WTC11 (cell line): Measurements from ENCODE around the gene NUP58. TPM values are rescaled to one million over a fixed set of nuclear protein-coding genes. Genes with fewer than 3 reads are reported as not detected.

Experiments used
- ATAC-seq: fragments of 200-7000 bp; cut with Tn5 transposase; 2 replicates; pipeline ENCODE4 v1.10.0; 2021; ENCODE audit warnings: mild to moderate bottlenecking, moderate library complexity
- CTCF ChIA-PET: fragments of 300-600 bp; sonication (Branson Sonifier 250); formaldehyde crosslinking; loops from one replicate; lab custom pipeline; 2021; ENCODE audit warnings: antibody characterized with exemption; lab: Charles Lee
- POLR2A ChIA-PET: fragments of 350-600 bp; sonication (Branson Sonifier 250); formaldehyde crosslinking; loops from one replicate; lab custom pipeline; 2021; ENCODE audit warnings: antibody characterized with exemption; lab: Charles Lee
- DNase-seq: peaks from one replicate; pipeline ENCODE4 v3.0.0; 2021; ENCODE audit warnings: low spot score
- H3K27ac Mint-ChIP-seq: 2 replicates; pipeline ENCODE4 v1.8.0; 2021; ENCODE audit warnings: mixed read lengths
- H3K27me3 Mint-ChIP-seq: 2 replicates; pipeline ENCODE4 v1.8.0; 2021; ENCODE audit warnings: low read depth, mild to moderate bottlenecking, moderate library complexity, mixed read lengths
- H3K36me3 Mint-ChIP-seq: 2 replicates; pipeline ENCODE4 v1.8.0; 2021; ENCODE audit warnings: mixed read lengths
- H3K4me1 Mint-ChIP-seq: 2 replicates; pipeline ENCODE4 v1.8.0; 2022; ENCODE audit warnings: mixed read lengths
- H3K4me3 Mint-ChIP-seq: 2 replicates; pipeline ENCODE4 v1.8.0; 2021; ENCODE audit warnings: mild to moderate bottlenecking, moderate library complexity, mixed read lengths
- H3K9me3 Mint-ChIP-seq: 2 replicates; pipeline ENCODE4 v1.8.0; 2021; ENCODE audit warnings: mixed read lengths
- AFF4 ChIP-seq: sonication (generic); formaldehyde crosslinking; IDR thresholded peaks from 2 replicates; pipeline ENCODE4 v1.8.1; 2023; ENCODE audit warnings: mild to moderate bottlenecking, missing genetic modification reagents, borderline replicate concordance
- CREM ChIP-seq: sonication (generic); formaldehyde crosslinking; IDR thresholded peaks from 2 replicates; pipeline ENCODE4 v1.8.1; 2022; ENCODE audit warnings: mild to moderate bottlenecking, missing genetic modification reagents, moderate library complexity
- E2F1 ChIP-seq: sonication (generic); formaldehyde crosslinking; IDR thresholded peaks from 2 replicates; pipeline ENCODE4 v1.8.0; 2022; ENCODE audit warnings: mild to moderate bottlenecking, missing genetic modification reagents
- ELF4 ChIP-seq: sonication (generic); formaldehyde crosslinking; IDR thresholded peaks from 2 replicates; pipeline ENCODE4 v1.8.1; 2022; ENCODE audit warnings: low read depth, mild to moderate bottlenecking, moderate library complexity, missing genetic modification reagents
- FOXP4 ChIP-seq: sonication (generic); formaldehyde crosslinking; IDR thresholded peaks from 2 replicates; pipeline ENCODE4 v1.8.0; 2022; ENCODE audit warnings: mild to moderate bottlenecking, missing genetic modification reagents
- HMGA2 ChIP-seq: fragments of 250-450 bp; sonication (Bioruptor Pico); IDR thresholded peaks from 2 replicates; pipeline ENCODE4 v1.4.0; 2021; ENCODE audit warnings: mild to moderate bottlenecking, moderate library complexity
- NFE2L1 ChIP-seq: sonication (generic); formaldehyde crosslinking; IDR thresholded peaks from 2 replicates; pipeline ENCODE4 v1.8.1; 2023; ENCODE audit warnings: missing genetic modification reagents
- NFYB ChIP-seq: sonication (generic); formaldehyde crosslinking; conservative IDR thresholded peaks from 2 replicates; pipeline ENCODE4 v1.8.0; 2022; ENCODE audit warnings: low read depth, missing genetic modification reagents
- OVOL2 ChIP-seq: fragments of 250-450 bp; sonication (Bioruptor Pico); IDR thresholded peaks from 2 replicates; pipeline ENCODE4 v1.9.0; 2021; ENCODE audit warnings: mild to moderate bottlenecking, borderline replicate concordance
- PREB ChIP-seq: sonication (generic); formaldehyde crosslinking; IDR thresholded peaks from 2 replicates; pipeline ENCODE4 v1.8.1; 2022; ENCODE audit warnings: mild to moderate bottlenecking, missing genetic modification reagents, moderate library complexity, borderline replicate concordance
- RORB ChIP-seq: fragments of 250-450 bp; sonication (Bioruptor Pico); IDR thresholded peaks from 2 replicates; pipeline ENCODE4 v1.9.0; 2021; ENCODE audit warnings: mild to moderate bottlenecking
- TP53 ChIP-seq: sonication (generic); formaldehyde crosslinking; IDR thresholded peaks from 2 replicates; pipeline ENCODE4 v1.8.1; 2023; ENCODE audit warnings: mild to moderate bottlenecking, missing genetic modification reagents
- USF1 ChIP-seq: sonication (generic); formaldehyde crosslinking; IDR thresholded peaks from 2 replicates; pipeline ENCODE4 v1.8.0; 2022; ENCODE audit warnings: mild to moderate bottlenecking, missing genetic modification reagents
- ZMAT4 ChIP-seq: fragments of 250-450 bp; sonication (Bioruptor Pico); IDR thresholded peaks from 2 replicates; pipeline ENCODE4 v1.9.0; 2021; ENCODE audit warnings: mild to moderate bottlenecking
- ZNF232 ChIP-seq: sonication (generic); formaldehyde crosslinking; IDR thresholded peaks from 2 replicates; pipeline ENCODE4 v1.8.0; 2022; ENCODE audit warnings: mild to moderate bottlenecking, missing genetic modification reagents
- ZNF396 ChIP-seq: fragments of 250-450 bp; sonication (Bioruptor Pico); IDR thresholded peaks from 2 replicates; pipeline ENCODE4 v1.8.0; 2021; ENCODE audit warnings: mild to moderate bottlenecking, moderate library complexity, borderline replicate concordance
- ZNF423 ChIP-seq: fragments of 250-450 bp; sonication (Bioruptor Pico); IDR thresholded peaks from 2 replicates; pipeline ENCODE4 v2.1.2; 2022; ENCODE audit warnings: mild to moderate bottlenecking, moderate library complexity
- ZNF532 ChIP-seq: fragments of 250-450 bp; sonication (Bioruptor Pico); IDR thresholded peaks from 2 replicates; pipeline ENCODE4 v1.9.0; 2021; ENCODE audit warnings: mild to moderate bottlenecking, borderline replicate concordance
- ZSCAN18 ChIP-seq: fragments of 250-450 bp; sonication (Bioruptor Pico); IDR thresholded peaks from 2 replicates; pipeline ENCODE4 v2.1.2; 2022; ENCODE audit warnings: mild to moderate bottlenecking, moderate library complexity
- total RNA-seq: library from RNA; stranded (reverse); gene quantifications from 3 replicates; pipeline ENCODE4 v1.2.3, GENCODE V29; 2021

NUP58 gene
- total RNA-seq, 1 experiment from 2014 or later, result 59.0 TPM

GRCh38 chr13:25281193-25281934 is 20.1 kb upstream of the NUP58 start:
- H3K36me3 Mint-ChIP-seq, result no peaks in the 10 kb centered on the region
- CTCF ChIA-PET, result no interaction called here
- no peak overlapping the region for H3K4me3 Mint-ChIP-seq
- H3K27ac Mint-ChIP-seq, result peak overlapping the region; percentile 49; the same call in 1 of the 2 replicates
- POLR2A ChIA-PET, result no interaction called here
- ATAC-seq, result no peak
- no peaks in the 10 kb centered on the region for H3K27me3 Mint-ChIP-seq
- no peak for DNase-seq
- H3K9me3 Mint-ChIP-seq, result no peaks in the 10 kb centered on the region
- peaks cover 26% of the 10 kb centered on the region for H3K4me1 Mint-ChIP-seq
- TF ChIP-seq ZNF423 (CRISPR knock-in tag) (no peak), NFE2L1 (no peak), ZNF396 (CRISPR knock-in tag) (no peak), ZNF532 (CRISPR knock-in tag) (no peak), USF1 (CRISPR knock-in tag) (no peak), NFYB (CRISPR knock-in tag) (no peak), ZMAT4 (CRISPR knock-in tag) (no peak), TP53 (CRISPR knock-in tag) (no peak), CREM (CRISPR knock-in tag) (no peak), ZSCAN18 (CRISPR knock-in tag) (no peak), ELF4 (CRISPR knock-in tag) (no peak), AFF4 (CRISPR knock-in tag) (no peak), RORB (CRISPR knock-in tag) (no peak), PREB (CRISPR knock-in tag) (no peak), HMGA2 (CRISPR knock-in tag) (no peak), FOXP4 (CRISPR knock-in tag) (no peak), E2F1 (CRISPR knock-in tag) (no peak), OVOL2 (CRISPR knock-in tag) (no peak), ZNF232 (CRISPR knock-in tag) (no peak)
